ENCODE measurements around the gene CLCN3. TPM values are rescaled to one million over a fixed set of nuclear protein-coding genes. Genes with fewer than 3 reads are reported as not detected.
A peak's percentile ranks its signal among the peaks of the same experiment; 100 is the strongest.

Gene CLCN3
- total RNA-seq, 1 experiment from 2014 or later, result 42.1 TPM

- Mint-ChIP-seq H3K27ac (ENCODE audit: unreplicated experiment) (no peak overlapping the region), H3K27me3 (ENCODE audit: insufficient read depth, unreplicated experiment) (no peaks in the 10 kb centered on the region), H3K4me3 (ENCODE audit: unreplicated experiment) (no peak overlapping the region), H3K9me3 (ENCODE audit: unreplicated experiment) (no peaks in the 10 kb centered on the region), H3K36me3 (ENCODE audit: insufficient read depth, unreplicated experiment) (no peaks in the 10 kb centered on the region), H3K4me1 (ENCODE audit: low read depth, unreplicated experiment) (peaks cover 8% of the 10 kb centered on the region)
- no peak overlapping the region for H3K4me3 ChIP-seq (ENCODE audit: low read depth, low read length)
- intact Hi-C loops (cut with micrococcal nuclease; ENCODE audit: unreplicated experiment), result no loop called here
- no peak for DNase-seq
- no peak for TF ChIP-seq CTCF (IDR thresholded peaks at IDR 0.05; ENCODE audit: insufficient read depth in 1 of 2, low read depth in 1 of 2, low read length in 1 of 2, severe bottlenecking in 1 of 2, unreplicated experiment in 1 of 2)
- no peaks in the 10 kb centered on the region for H3K27me3 ChIP-seq (replicated peaks; ENCODE audit: control insufficient read depth, insufficient read depth, low read length)
- no peaks in the 10 kb centered on the region for H3K36me3 ChIP-seq (ENCODE audit: control insufficient read depth, insufficient read depth, low read length)
- BruUV-seq (replicated peaks), result no TSS peak
- H3K4me1 ChIP-seq, result peaks cover 18% of the 10 kb centered on the region
- CTCF ChIA-PET, result no interaction called here
- no peaks in the 10 kb centered on the region for H3K9me3 ChIP-seq
- POLR2A ChIA-PET, result interaction anchor here (0.6 kb wide), 1 partner anchor 10 kb away, joined by 4 read pairs; the partner anchor contains the start of gene CLCN3
These were observed 9.7 kb downstream of the CLCN3 start for GRCh38 chr4:169630069-169630468.

- H3K27me3 ChIP-seq (replicated peaks; ENCODE audit: control insufficient read depth, insufficient read depth, low read length), result no peaks in the 10 kb centered on the region
- H3K4me3 ChIP-seq (ENCODE audit: low read depth, low read length), result no peak overlapping the region
- Mint-ChIP-seq H3K9me3 (ENCODE audit: unreplicated experiment) (no peaks in the 10 kb centered on the region), H3K27ac (ENCODE audit: unreplicated experiment) (no peak overlapping the region), H3K4me3 (ENCODE audit: unreplicated experiment) (no peak overlapping the region), H3K36me3 (ENCODE audit: insufficient read depth, unreplicated experiment) (peaks cover 2% of the 10 kb centered on the region), H3K27me3 (ENCODE audit: insufficient read depth, unreplicated experiment) (no peaks in the 10 kb centered on the region), H3K4me1 (ENCODE audit: low read depth, unreplicated experiment) (peaks cover 11% of the 10 kb centered on the region)
- peaks cover 22% of the 10 kb centered on the region for H3K4me1 ChIP-seq
- CTCF ChIA-PET, result no interaction called here
- no peaks in the 10 kb centered on the region for H3K36me3 ChIP-seq (ENCODE audit: control insufficient read depth, insufficient read depth, low read length)
- intact Hi-C loops (cut with micrococcal nuclease; ENCODE audit: unreplicated experiment), result no loop called here
- H3K9me3 ChIP-seq, result no peaks in the 10 kb centered on the region
- BruUV-seq (replicated peaks), result no TSS peak
- no peak for DNase-seq
- TF ChIP-seq CTCF (IDR thresholded peaks at IDR 0.05; ENCODE audit: insufficient read depth in 1 of 2, low read depth in 1 of 2, low read length in 1 of 2, severe bottlenecking in 1 of 2, unreplicated experiment in 1 of 2), result no peak
- POLR2A ChIA-PET, result no interaction called here
These were observed 12.5 kb downstream of the CLCN3 start for GRCh38 chr4:169632896-169633295.

GRCh38 chr4:169634975-169635374, 14.6 kb downstream of the CLCN3 start:
- H3K27ac Mint-ChIP-seq (ENCODE audit: unreplicated experiment), result no peak overlapping the region
- H3K27me3 Mint-ChIP-seq (ENCODE audit: insufficient read depth, unreplicated experiment), result no peaks in the 10 kb centered on the region
- peaks cover 4% of the 10 kb centered on the region for H3K36me3 Mint-ChIP-seq (ENCODE audit: insufficient read depth, unreplicated experiment)
- ChIA-PET POLR2A (no interaction called here), CTCF (interaction anchor here (0.6 kb wide), 1 partner anchor 493 kb away, joined by 3 read pairs; no protein-coding TSS in a partner anchor)
- TF ChIP-seq CTCF (IDR thresholded peaks at IDR 0.05; ENCODE audit: insufficient read depth in 1 of 2, low read depth in 1 of 2, low read length in 1 of 2, severe bottlenecking in 1 of 2, unreplicated experiment in 1 of 2), result no peak
- intact Hi-C loops (cut with micrococcal nuclease; ENCODE audit: unreplicated experiment), result loop anchor here (1.0 to 2.0 kb wide), 3 partner anchors 10 to 25 kb away; partner anchors contain the start of gene CLCN3
- H3K9me3 ChIP-seq, result no peaks in the 10 kb centered on the region
- H3K4me1 Mint-ChIP-seq (ENCODE audit: low read depth, unreplicated experiment), result peaks cover 11% of the 10 kb centered on the region
- H3K4me1 ChIP-seq, result peaks cover 16% of the 10 kb centered on the region
- H3K9me3 Mint-ChIP-seq (ENCODE audit: unreplicated experiment), result no peaks in the 10 kb centered on the region
- peak in 1 of 2 experiments; percentile 67 for DNase-seq
- no peaks in the 10 kb centered on the region for H3K36me3 ChIP-seq (ENCODE audit: control insufficient read depth, insufficient read depth, low read length)
- peak overlapping the region; percentile 12 for H3K4me3 Mint-ChIP-seq (ENCODE audit: unreplicated experiment)
- H3K4me3 ChIP-seq (ENCODE audit: low read depth, low read length), result no peak overlapping the region
- no peaks in the 10 kb centered on the region for H3K27me3 ChIP-seq (replicated peaks; ENCODE audit: control insufficient read depth, insufficient read depth, low read length)
- no TSS peak for BruUV-seq (replicated peaks)

Measured in Caco-2 (cell line).